Mesodermal cell (in vitro differentiated cells): ENCODE measurements around the gene KRTAP12-3.
"Not testable (repeated sequence)": the region's sequence is repeated elsewhere in the genome, so short reads cannot be mapped to it uniquely, and the experiment has no call there.

Source experiments
- H3K27ac ChIP-seq: 2 replicates; pipeline ENCODE4 v1.7.0; 2013; ENCODE audit warnings: mild to moderate bottlenecking, low read depth, low read length, moderate library complexity; ENCODE audit not compliant: severe bottlenecking
- H3K36me3 ChIP-seq: 2 replicates; pipeline ENCODE4 v1.7.1; 2013; ENCODE audit warnings: mild to moderate bottlenecking, low read length, moderate library complexity; ENCODE audit not compliant: control insufficient read depth, insufficient read depth
- H3K4me1 ChIP-seq: one replicate; pipeline ENCODE4 v1.7.1; 2013; ENCODE audit warnings: mild to moderate bottlenecking, low read length; ENCODE audit not compliant: insufficient read depth, control insufficient read depth, poor library complexity, severe bottlenecking
- H3K4me3 ChIP-seq: 2 replicates; pipeline ENCODE4 v1.7.0; 2013; ENCODE audit warnings: low read length, control low read depth, mild to moderate bottlenecking; ENCODE audit not compliant: insufficient read depth, poor library complexity, severe bottlenecking; ENCODE audit errors: extremely low read depth
- H3K9me3 ChIP-seq: 2 replicates; pipeline ENCODE4 v1.7.1; 2013; ENCODE audit warnings: mild to moderate bottlenecking, low read length, moderate library complexity; ENCODE audit not compliant: control insufficient read depth
- WGBS, 2 experiments: methylation state at CpG; one replicate each; pipeline ENCODE4 v1.1.5; 2013; ENCODE audit warnings: missing lambda C conversion rate in 2 of 2; ENCODE audit not compliant: insufficient coverage in 2 of 2; 5-methylcytosine and 5-hydroxymethylcytosine counted together

KRTAP12-3 gene

GRCh38 chr21:44627831-44628233 is 29.9 kb upstream of the KRTAP12-3 start:
- peaks cover 33% of the 10 kb centered on the region for H3K9me3 ChIP-seq
- H3K27ac ChIP-seq, H3K36me3 ChIP-seq, H3K4me3 ChIP-seq, H3K4me1 ChIP-seq: not testable (repeated sequence)
- WGBS, 2 experiments = 80 to 84% methylated on average over 2 to 14 of the region's 15 CpGs

- WGBS, 2 experiments = 91 to 93% methylated on average over 12 to 13 of the region's 18 CpGs
Observed at GRCh38 chr21:44628707-44629391, 28.9 kb upstream of the KRTAP12-3 start.

GRCh38 chr21:44630440-44630839 is 27.3 kb upstream of the KRTAP12-3 start:
- no peak overlapping the region for H3K27ac ChIP-seq
- 100% methylated on average over 2 of the region's 2 CpGs; no CpG with 5 or more reads in 1 of the 2 experiments for WGBS, 2 experiments
- H3K36me3 ChIP-seq = no peaks in the 10 kb centered on the region
- H3K9me3 ChIP-seq = peaks cover 7% of the 10 kb centered on the region
- H3K4me1 ChIP-seq = no peaks in the 10 kb centered on the region
- H3K4me3 ChIP-seq = no peak overlapping the region

More at GRCh38 chr21:44628707-44629391, 28.9 kb upstream of the KRTAP12-3 start:
- Histone ChIP-seq H3K4me1 (no peaks in the 10 kb centered on the region), H3K4me3 (no peak overlapping the region), H3K9me3 (peaks cover 23% of the 10 kb centered on the region), H3K36me3 (no peaks in the 10 kb centered on the region), H3K27ac (no peak overlapping the region)

- Histone ChIP-seq H3K4me1 (no peaks in the 10 kb centered on the region), H3K4me3 (no peak overlapping the region), H3K36me3 (no peaks in the 10 kb centered on the region), H3K27ac (no peak overlapping the region), H3K9me3 (peaks cover 3% of the 10 kb centered on the region)
- WGBS, 2 experiments = no CpG with 5 or more reads among the region's 1 CpG
Observed at GRCh38 chr21:44632067-44632466, 25.7 kb upstream of the KRTAP12-3 start.

GRCh38 chr21:44636209-44637017 is 21.3 kb upstream of the KRTAP12-3 start:
- WGBS, 2 experiments = 86 to 93% methylated on average over 11 to 14 of the region's 15 CpGs

GRCh38 chr21:44637018-44637850 is 20.5 kb upstream of the KRTAP12-3 start, which contains the start of gene KRTAP10-10:
Gene KRTAP10-10, plus strand, starts transcription at chr21:44637356. Its CDS starts 62 bp downstream, at chr21:44637418.
- Histone ChIP-seq H3K27ac (no peak within 1 kb of the TSS), H3K9me3 (peaks cover 7% of the 10 kb centered on the region), H3K36me3 (no peaks in the 10 kb centered on the region), H3K4me3 (no peak within 1 kb of the TSS), H3K4me1 (no peaks in the 10 kb centered on the region)
- WGBS, 2 experiments = 71 to 76% methylated on average over 15 to 20 of the region's 21 CpGs

More at GRCh38 chr21:44636209-44637017, 21.3 kb upstream of the KRTAP12-3 start:
- H3K36me3 ChIP-seq = no peaks in the 10 kb centered on the region
- no peak overlapping the region for H3K27ac ChIP-seq
- H3K9me3 ChIP-seq = peaks cover 9% of the 10 kb centered on the region
- H3K4me1 ChIP-seq = no peaks in the 10 kb centered on the region
- H3K4me3 ChIP-seq = no peak overlapping the region

- not testable (repeated sequence) for H3K27ac ChIP-seq, H3K4me1 ChIP-seq, H3K9me3 ChIP-seq, H3K36me3 ChIP-seq, H3K4me3 ChIP-seq
- WGBS, 2 experiments = 85 to 88% methylated on average over 2 to 6 of the region's 12 CpGs
Observed at GRCh38 chr21:44637851-44638348, 19.8 kb upstream of the KRTAP12-3 start.

- H3K4me3 ChIP-seq, H3K36me3 ChIP-seq, H3K9me3 ChIP-seq, H3K27ac ChIP-seq, H3K4me1 ChIP-seq: not testable (repeated sequence)
- WGBS, 2 experiments = 89 to 94% methylated on average over 12 of the region's 21 CpGs
Observed at GRCh38 chr21:44638506-44639330, 19.0 kb upstream of the KRTAP12-3 start.

GRCh38 chr21:44639331-44639655 is 18.4 kb upstream of the KRTAP12-3 start:
- Histone ChIP-seq H3K4me1 (no peaks in the 10 kb centered on the region), H3K4me3 (no peak overlapping the region), H3K27ac (no peak overlapping the region), H3K9me3 (peaks cover 10% of the 10 kb centered on the region), H3K36me3 (no peaks in the 10 kb centered on the region)
- WGBS, 2 experiments = 94 to 97% methylated on average over 12 of the region's 12 CpGs

- no peak overlapping the region for H3K4me3 ChIP-seq
- H3K9me3 ChIP-seq = peaks cover 18% of the 10 kb centered on the region
- 90 to 98% methylated on average over 4 to 5 of the region's 5 CpGs for WGBS, 2 experiments
- no peaks in the 10 kb centered on the region for H3K36me3 ChIP-seq
- no peak overlapping the region for H3K27ac ChIP-seq
- no peaks in the 10 kb centered on the region for H3K4me1 ChIP-seq
Observed at GRCh38 chr21:44640761-44641160, 17.0 kb upstream of the KRTAP12-3 start.
